ENCODE measurements around the gene GNB3. TPM values are rescaled to one million over a fixed set of nuclear protein-coding genes. Genes with fewer than 3 reads are reported as not detected.

Gene GNB3
- total and polyA plus RNA-seq, 9 of the 15 experiments (the other 6 are each of a cell fraction or from before 2014, with no cell fraction given): 1.4 to 5.8 (median 2.0) TPM

- TF ChIP-seq ZNF707 (CRISPR knock-in tag; conservative IDR thresholded peaks at IDR 0.05): no peak
- TF ChIP-seq, protein P1, sequence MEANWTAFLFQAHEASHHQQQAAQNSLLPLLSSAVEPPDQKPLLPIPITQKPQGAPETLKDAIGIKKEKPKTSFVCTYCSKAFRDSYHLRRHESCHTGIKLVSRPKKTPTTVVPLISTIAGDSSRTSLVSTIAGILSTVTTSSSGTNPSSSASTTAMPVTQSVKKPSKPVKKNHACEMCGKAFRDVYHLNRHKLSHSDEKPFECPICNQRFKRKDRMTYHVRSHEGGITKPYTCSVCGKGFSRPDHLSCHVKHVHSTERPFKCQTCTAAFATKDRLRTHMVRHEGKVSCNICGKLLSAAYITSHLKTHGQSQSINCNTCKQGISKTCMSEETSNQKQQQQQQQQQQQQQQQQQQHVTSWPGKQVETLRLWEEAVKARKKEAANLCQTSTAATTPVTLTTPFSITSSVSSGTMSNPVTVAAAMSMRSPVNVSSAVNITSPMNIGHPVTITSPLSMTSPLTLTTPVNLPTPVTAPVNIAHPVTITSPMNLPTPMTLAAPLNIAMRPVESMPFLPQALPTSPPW (CRISPR knock-in tag; IDR thresholded peaks at IDR 0.05): no peak; the same call in 1 of the 2 replicates
- TF ChIP-seq ZNF134 (CRISPR knock-in tag; conservative IDR thresholded peaks at IDR 0.05): no peak
- TF ChIP-seq, protein P2, sequence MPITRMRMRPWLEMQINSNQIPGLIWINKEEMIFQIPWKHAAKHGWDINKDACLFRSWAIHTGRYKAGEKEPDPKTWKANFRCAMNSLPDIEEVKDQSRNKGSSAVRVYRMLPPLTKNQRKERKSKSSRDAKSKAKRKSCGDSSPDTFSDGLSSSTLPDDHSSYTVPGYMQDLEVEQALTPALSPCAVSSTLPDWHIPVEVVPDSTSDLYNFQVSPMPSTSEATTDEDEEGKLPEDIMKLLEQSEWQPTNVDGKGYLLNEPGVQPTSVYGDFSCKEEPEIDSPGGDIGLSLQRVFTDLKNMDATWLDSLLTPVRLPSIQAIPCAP (CRISPR knock-in tag; IDR thresholded peaks at IDR 0.05; ENCODE audit: borderline replicate concordance): no peak
- no peak for TF ChIP-seq ATF6 (CRISPR knock-in tag; IDR thresholded peaks at IDR 0.05)
- no peak for TF ChIP-seq SRSF7 (optimal IDR thresholded peaks at IDR 0.05; ENCODE audit: low read depth, low read length)
- TF ChIP-seq ZBTB34 (CRISPR knock-in tag; IDR thresholded peaks at IDR 0.05): no peak
- no peak for TF ChIP-seq E2F3 (CRISPR knock-in tag; IDR thresholded peaks at IDR 0.05)
- TF ChIP-seq CC2D1A (IDR thresholded peaks at IDR 0.05): no peak
- TF ChIP-seq HNRNPUL1 (IDR thresholded peaks at IDR 0.05; ENCODE audit: low read length): no peak
- TF ChIP-seq PRPF4 (IDR thresholded peaks at IDR 0.05; ENCODE audit: insufficient read depth, low read depth, low read length, poor library complexity, severe bottlenecking): peak; percentile 41
- TF ChIP-seq E4F1 (CRISPR knock-in tag; IDR thresholded peaks at IDR 0.05; ENCODE audit: borderline replicate concordance): no peak
- no peak for TF ChIP-seq MAFG (tag; conservative IDR thresholded peaks at IDR 0.05)
- TF ChIP-seq POLR2AphosphoS2 (IDR thresholded peaks at IDR 0.05; ENCODE audit: low read length): no peak
- TF ChIP-seq MED1 (CRISPR knock-in tag; IDR thresholded peaks at IDR 0.05; ENCODE audit: borderline replicate concordance): 0 out of 2 replicates have a peak, but pooled peaks have one; percentile 81
- no peak for TF ChIP-seq ZBED1 (IDR thresholded peaks at IDR 0.05)
Measured at GRCh38 chr12:6867413-6868210, 26.9 kb downstream of the GNB3 start, which contains the start of gene TPI1 (continued).

Measured in K562 (cell line).